Measurements from ENCODE around the gene SFN. TPM values are rescaled to one million over a fixed set of nuclear protein-coding genes. Genes with fewer than 3 reads are reported as not detected.

Gene SFN
- total and polyA plus RNA-seq, 8 donors, result 0.49 to 192 (median 0.73) TPM

- intact Hi-C loops (cut with DNase I), result no loop called here
- H3K4me1 ChIP-seq, result peaks cover 16 to 26% of the 10 kb centered on the region in 2 donors
- no peak for ATAC-seq
- DNase-seq, result no peak
- H3K4me3 ChIP-seq, result no peak overlapping the region
- no peaks in the 10 kb centered on the region for H3K27me3 ChIP-seq
- no peak for TF ChIP-seq CTCF (IDR thresholded peaks at IDR 0.05)
- no peaks in the 10 kb centered on the region for H3K9me3 ChIP-seq
- H3K36me3 ChIP-seq, result peaks cover 4 to 60% of the 10 kb centered on the region in 2 donors
- no peak overlapping the region for H3K27ac ChIP-seq
Observed at GRCh38 chr1:26897351-26897750, 34.4 kb downstream of the SFN start.

DNA sequence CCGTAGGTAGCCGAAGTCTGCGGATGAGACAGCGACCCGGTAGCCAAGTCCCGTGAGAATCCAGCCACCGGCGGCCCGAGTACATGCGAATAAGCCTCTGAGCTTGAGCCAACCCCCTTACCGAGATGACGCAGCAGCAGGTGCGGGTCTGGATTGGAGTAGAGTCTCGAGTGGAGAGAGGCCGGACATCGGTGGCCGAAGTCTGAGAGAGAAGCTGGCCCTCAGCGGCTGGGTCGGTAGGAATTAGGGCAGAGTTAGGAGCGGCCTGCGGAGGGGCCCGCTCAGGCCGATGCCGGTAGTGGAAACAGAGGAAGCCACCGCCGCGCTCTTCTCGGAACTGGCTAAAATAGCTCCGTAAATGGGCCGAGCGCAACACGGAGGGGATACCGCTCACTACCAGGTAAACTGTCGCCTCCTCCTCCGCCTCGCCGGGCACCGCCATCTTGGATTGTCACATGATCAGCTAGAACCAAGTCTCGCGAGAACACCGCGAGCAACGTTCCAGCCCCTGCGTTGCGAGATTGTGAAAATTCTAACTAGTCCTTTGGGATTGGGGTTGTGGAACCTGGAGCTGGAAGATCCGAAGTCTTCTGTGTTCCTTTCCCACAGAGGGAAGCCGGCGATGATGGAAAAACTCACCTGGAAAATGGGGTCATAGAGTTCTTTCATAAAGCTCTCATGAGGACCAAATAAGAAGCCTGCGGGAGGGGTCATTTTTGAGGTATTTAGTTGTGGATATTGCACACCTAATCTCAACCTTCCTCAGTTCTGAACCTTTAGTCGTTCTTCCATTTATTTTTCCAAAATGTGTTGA lies 37.3 kb downstream of the SFN start, which contains the start of gene GPATCH3:
Gene GPATCH3, minus strand, starts transcription at position 467 of the 814 bp plus-strand sequence. Its CDS starts 25 bp downstream, at position 442.
- Histone ChIP-seq H3K4me3 (peak within 1 kb of the TSS; percentile 82 to 96), H3K4me1 (peaks cover 16 to 26% of the 10 kb centered on the region in 2 donors), H3K36me3 (peaks cover 4 to 32% of the 10 kb centered on the region in 2 donors), H3K9me3 (no peaks in the 10 kb centered on the region), H3K27ac (peak within 1 kb of the TSS; percentile 81 to 92), H3K27me3 (no peaks in the 10 kb centered on the region)
- ATAC-seq (peak; percentile 88), DNase-seq (peak; percentile 91 to 95 (median 92))
- intact Hi-C loops (cut with DNase I), result no loop called here
- no peak for TF ChIP-seq CTCF (IDR thresholded peaks at IDR 0.05)

DNA sequence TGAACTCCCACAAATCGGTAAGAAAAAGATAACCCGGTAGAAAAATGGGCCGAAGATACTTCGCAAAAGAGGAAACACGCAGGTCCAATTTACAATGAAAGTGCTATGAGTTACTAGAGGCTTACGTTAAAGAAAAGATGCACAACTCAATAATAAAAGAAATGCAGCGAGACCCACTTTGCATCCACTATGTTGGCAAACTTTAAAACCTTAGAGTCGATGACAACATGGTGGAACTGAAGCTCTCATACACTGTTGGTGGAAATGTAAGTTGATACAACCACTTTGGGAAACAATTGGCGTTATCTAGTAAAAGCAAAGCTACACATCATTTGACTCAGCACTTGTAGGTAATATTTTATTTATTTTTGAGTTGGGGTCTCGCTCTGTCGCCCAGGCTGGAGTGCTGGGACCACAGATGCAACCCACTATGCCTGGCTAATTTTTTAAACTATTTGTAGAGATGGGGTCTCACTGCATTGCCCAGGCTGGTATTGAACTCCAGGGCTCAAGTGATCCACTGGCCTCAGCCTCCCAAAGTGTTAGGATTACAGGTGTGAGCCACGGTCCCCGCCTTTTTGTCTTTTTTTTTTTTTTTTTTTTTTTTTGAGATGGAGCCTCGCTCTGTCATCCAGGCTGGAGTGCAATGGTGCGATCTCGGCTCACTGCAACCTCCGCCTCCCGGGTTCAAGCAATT lies 38.0 kb downstream of the SFN start:
- no peak for TF ChIP-seq CTCF (IDR thresholded peaks at IDR 0.05)
- H3K4me3 ChIP-seq, result peak overlapping the region; percentile 82 to 96
- DNase-seq (no peak), ATAC-seq (peak; percentile 5)
- no peaks in the 10 kb centered on the region for H3K27me3 ChIP-seq
- H3K27ac ChIP-seq, result peak overlapping the region; percentile 81 to 92
- intact Hi-C loops (cut with DNase I), result no loop called here
- peaks cover 2 to 24% of the 10 kb centered on the region in 2 donors for H3K36me3 ChIP-seq
- H3K4me1 ChIP-seq, result peaks cover 16 to 26% of the 10 kb centered on the region in 2 donors
- H3K9me3 ChIP-seq, result no peaks in the 10 kb centered on the region

DNA sequence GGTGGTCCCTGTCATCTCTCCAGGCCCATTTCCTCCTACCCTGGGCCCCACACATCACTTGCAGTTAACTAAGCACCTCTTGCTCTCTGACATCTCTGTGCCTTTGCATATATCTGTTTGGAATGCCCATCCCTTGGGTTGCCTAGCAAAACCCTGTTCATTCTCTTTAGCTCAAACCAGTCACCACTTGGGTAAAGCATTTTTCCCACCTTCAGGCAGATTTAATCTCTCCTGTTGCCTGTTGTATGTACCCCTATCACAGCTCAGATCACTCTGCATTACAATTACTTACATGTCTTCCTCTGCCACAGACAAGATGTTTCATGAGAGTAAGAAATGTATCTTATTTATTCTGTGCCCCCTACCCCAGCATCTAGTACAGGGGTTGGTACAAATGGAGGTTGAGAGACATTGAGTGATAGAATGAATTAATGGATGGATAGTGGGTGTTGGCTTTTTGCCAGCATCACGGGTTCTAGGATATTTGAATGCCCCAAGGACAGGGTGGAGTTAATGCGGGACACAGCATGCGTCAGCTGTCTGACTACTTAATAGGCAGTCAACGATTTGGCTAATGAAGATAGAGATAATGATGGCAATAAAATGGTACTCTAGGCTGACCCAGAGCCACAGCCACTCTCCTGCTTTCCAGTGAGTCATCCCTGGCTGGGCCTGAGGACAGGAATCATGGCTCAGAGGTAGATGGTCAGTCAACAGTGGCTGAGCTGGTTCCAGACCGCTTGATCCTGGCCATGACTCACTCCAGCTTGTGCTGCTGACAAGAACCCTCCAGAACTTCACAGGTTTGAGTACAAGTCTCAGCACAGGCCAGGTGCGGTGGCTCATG lies 44.3 kb downstream of the SFN start:
- ATAC-seq (peak; percentile 79), DNase-seq (peak in 2 of 4 donors; percentile 67 to 78)
- Histone ChIP-seq H3K27me3 (no peaks in the 10 kb centered on the region), H3K4me3 (no peak overlapping the region), H3K4me1 (no peaks in the 10 kb centered on the region), H3K27ac (peak overlapping the region in 1 of 2 donors; percentile 31), H3K36me3 (no peaks in the 10 kb centered on the region), H3K9me3 (no peaks in the 10 kb centered on the region)
- TF ChIP-seq CTCF (IDR thresholded peaks at IDR 0.05), result no peak
- intact Hi-C loops (cut with DNase I), result no loop called here

Measured in left lung (tissue), 10 donors.